GM12865 (cell line): ENCODE data around the gene BPTF.
A peak's percentile ranks its signal among the peaks of the same experiment; 100 is the strongest.
"Not testable (repeated sequence)": the region's sequence is repeated elsewhere in the genome, so short reads cannot be mapped to it uniquely, and the experiment has no call there.

Source experiments
- DNase-seq: peaks from one replicate; pipeline ENCODE4 v3.0.0; 2010; ENCODE audit warnings: low read depth
- H3K4me3 ChIP-seq: 2 replicates; pipeline ENCODE4 v1.5.1; 2011; ENCODE audit warnings: mild to moderate bottlenecking, low read depth, low read length, control low read depth
- CTCF ChIP-seq: IDR thresholded peaks from 2 replicates; pipeline ENCODE4 v1.5.1; 2011; ENCODE audit warnings: low read length, control low read depth, low read depth, inconsistent platforms; ENCODE audit not compliant: insufficient read depth; ENCODE audit errors: missing control alignments

Gene BPTF

GRCh38 chr17:67950945-67951344 is 125.6 kb downstream of the BPTF start:
- no peak for DNase-seq
- no peak for TF ChIP-seq CTCF
- no peak overlapping the region for H3K4me3 ChIP-seq

- H3K4me3 ChIP-seq, result no peak overlapping the region
- no peak for DNase-seq
- no peak for TF ChIP-seq CTCF
Observed at GRCh38 chr17:67959510-67959909, 134.2 kb downstream of the BPTF start.

GRCh38 chr17:67960276-67960675 is 135.0 kb downstream of the BPTF start:
- not testable (repeated sequence) for H3K4me3 ChIP-seq, DNase-seq

GRCh38 chr17:67962156-67962555 is 136.9 kb downstream of the BPTF start:
- not testable (repeated sequence) for H3K4me3 ChIP-seq, DNase-seq

- H3K4me3 ChIP-seq, result not testable (repeated sequence)
- TF ChIP-seq CTCF, result peak; percentile 60
- peak; percentile 71 for DNase-seq
Observed at GRCh38 chr17:67963145-67963572, 137.9 kb downstream of the BPTF start.

- no peak for TF ChIP-seq CTCF
Observed at GRCh38 chr17:67970783-67971182, 145.5 kb downstream of the BPTF start.

GRCh38 chr17:67974185-67974584 is 148.9 kb downstream of the BPTF start:
- DNase-seq, result no peak
- H3K4me3 ChIP-seq, result no peak overlapping the region
- no peak for TF ChIP-seq CTCF

More at GRCh38 chr17:67970783-67971182, 145.5 kb downstream of the BPTF start:
- H3K4me3 ChIP-seq, result no peak overlapping the region
- no peak for DNase-seq

GRCh38 chr17:67974598-67975066 is 149.3 kb downstream of the BPTF start:
- no peak for TF ChIP-seq CTCF
- H3K4me3 ChIP-seq, result no peak overlapping the region
- DNase-seq, result no peak

GRCh38 chr17:67976306-67976705 is 151.0 kb downstream of the BPTF start:
- DNase-seq, result not testable (repeated sequence)

More at GRCh38 chr17:67976306-67976705, 151.0 kb downstream of the BPTF start:
- not testable (repeated sequence) for H3K4me3 ChIP-seq
